HG02840 (cell line): ENCODE results near the gene SLC43A1.
"Not testable (repeated sequence)": the region's sequence is repeated elsewhere in the genome, so short reads cannot be mapped to it uniquely, and the experiment has no call there.

Experiments
- ATAC-seq: cut with Tn5 transposase; IDR thresholded peaks from one replicate; pipeline ENCODE4 v1.9.1; 2021; ENCODE audit warnings: mild to moderate bottlenecking, moderate library complexity, moderate number of reproducible peaks; ENCODE audit not compliant: unreplicated experiment, low FRiP score

Gene SLC43A1

GRCh38 chr11:57463671-57464538 is 51.6 kb downstream of the SLC43A1 start:
- ATAC-seq: no peak

- ATAC-seq: no peak
These were observed 52.9 kb downstream of the SLC43A1 start for GRCh38 chr11:57462597-57462996.

- no peak for ATAC-seq
These were observed 53.5 kb downstream of the SLC43A1 start for GRCh38 chr11:57461841-57462489.

GRCh38 chr11:57460758-57461749 is 54.4 kb downstream of the SLC43A1 start:
- ATAC-seq: no peak

- ATAC-seq: no peak
These were observed 55.3 kb downstream of the SLC43A1 start, which contains the start of gene RTN4RL2 for GRCh38 chr11:57460022-57460757. Gene RTN4RL2 (plus strand): TSS chr11:57460528. CDS start chr11:57460866, 338 bp downstream.

DNA sequence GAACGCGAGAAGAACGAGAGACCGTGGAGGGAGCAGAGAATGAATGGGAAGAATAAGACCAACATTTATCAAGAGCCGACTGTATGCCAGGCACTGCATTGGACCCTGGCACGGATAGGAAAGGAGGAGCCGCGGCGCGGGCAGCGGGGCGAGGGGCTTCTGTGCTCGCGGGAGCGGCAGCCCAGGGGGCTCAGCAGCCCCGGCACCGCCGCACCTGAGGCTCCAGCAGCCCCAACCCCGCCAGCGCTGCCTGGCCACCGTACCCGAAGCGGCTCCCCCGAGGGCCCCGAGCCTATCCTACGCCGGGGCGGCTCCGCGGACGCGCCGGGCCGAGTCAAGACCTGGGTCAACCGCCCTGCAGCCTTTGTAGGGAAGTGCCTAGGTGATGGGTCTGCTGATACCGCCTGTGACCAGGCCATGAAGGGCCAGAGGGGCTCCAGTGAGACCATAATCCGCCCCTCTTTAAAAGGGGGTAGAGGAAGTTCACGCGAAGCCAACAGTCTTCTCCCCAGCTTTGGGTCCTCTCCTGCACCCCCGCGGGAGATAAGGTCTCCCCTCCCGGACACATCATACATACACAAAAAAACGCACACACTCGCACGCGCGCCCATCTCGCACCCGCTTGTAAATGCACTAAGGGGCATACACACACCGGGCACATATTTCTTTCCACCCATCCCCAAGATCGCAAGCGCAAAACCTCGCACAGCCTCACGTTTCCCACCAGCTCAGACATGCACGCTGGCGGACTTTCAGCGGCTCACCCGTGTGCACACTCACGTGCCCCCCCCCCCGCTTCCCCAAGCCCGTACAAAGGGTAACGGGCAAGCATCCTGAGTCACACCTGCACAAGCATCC is 56.1 kb downstream of the SLC43A1 start:
- no peak for ATAC-seq

DNA sequence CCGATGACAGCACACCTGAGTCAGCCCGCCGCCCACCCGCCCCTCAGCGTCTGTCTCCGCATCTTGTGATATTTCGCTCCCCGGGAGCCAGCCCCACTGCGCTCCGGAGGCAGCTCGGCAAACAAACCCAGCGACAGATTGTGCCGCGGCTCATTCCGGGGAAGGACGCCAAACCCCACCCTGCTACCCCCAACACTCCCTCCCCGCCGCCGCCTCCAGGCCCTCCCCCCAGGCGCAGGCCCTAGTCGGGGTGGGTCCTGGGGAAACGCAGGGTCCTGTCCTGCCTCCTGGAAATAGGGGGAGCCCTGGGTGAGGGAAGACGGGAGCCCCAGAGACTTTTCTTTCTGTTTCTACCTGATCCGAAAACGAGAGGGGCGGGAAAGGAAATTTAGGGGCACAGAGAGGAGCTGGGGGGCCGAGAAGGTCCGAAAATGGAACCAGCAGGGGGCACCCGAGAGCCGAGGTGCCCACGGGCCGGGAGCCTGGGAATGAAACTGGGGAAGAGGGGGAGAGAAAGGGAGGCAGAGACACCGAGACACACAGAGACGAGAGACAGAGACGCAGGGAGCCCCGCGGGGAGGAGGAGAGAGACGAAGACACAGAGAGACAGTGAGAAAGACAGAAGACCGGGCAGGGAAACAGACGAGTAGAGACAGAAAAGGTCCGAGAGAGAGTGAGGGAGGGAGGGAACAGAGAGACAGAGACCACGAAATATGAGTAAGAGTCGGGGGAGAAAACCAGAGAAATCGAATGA is 56.9 kb downstream of the SLC43A1 start:
- no peak for ATAC-seq

- ATAC-seq: no peak
These were observed 57.5 kb downstream of the SLC43A1 start for GRCh38 chr11:57458060-57458409.

DNA sequence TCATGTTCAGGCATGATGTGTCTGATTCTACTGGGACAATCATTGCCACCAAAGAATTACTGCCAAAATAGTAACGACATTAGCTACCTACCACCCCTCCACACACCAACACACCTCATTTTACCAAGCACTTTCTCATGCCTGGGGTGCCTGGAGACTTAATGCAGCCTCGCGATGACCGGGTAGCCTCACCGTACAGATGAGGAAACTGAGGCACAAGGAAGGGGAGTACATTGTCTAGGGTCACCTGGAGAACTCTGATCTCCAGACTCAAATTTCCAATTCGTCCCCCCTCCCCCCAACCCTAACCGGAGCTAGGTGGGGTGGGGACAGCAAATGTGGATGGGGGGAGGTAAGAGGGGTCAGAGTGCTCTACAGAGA is 57.9 kb downstream of the SLC43A1 start:
- no peak for ATAC-seq

GRCh38 chr11:57456960-57457642 is 58.4 kb downstream of the SLC43A1 start:
- no peak for ATAC-seq

DNA sequence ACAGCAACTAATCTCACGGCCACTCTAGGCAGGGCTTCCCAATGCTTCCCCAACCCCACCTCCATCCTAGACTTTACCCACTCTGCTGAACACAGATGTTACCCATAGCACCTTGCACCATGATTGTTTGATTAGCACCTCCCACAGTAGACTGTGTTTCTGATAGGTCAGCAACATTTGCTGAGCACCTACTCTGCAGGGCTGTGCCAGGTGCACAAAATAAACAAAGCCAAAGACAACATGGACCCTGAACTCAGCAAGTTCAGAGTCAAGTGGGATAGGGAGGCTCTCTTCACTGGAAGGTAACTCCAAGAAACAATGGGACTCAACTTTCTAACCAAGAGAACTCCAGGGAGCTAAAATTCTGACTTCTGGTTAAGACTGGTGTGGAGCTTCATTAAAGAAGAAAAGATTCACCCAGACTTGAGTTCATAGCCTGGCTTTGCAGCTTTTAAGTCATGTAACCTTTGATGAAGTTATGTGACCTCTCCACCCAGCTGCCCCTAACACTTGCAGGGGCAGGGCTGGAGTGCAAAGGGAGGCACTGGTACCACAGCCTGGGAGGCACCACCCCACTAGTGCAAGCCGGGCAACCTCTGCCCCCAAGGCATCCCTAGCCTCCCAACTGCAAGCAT is 61.8 kb downstream of the SLC43A1 start:
- no peak for ATAC-seq

DNA sequence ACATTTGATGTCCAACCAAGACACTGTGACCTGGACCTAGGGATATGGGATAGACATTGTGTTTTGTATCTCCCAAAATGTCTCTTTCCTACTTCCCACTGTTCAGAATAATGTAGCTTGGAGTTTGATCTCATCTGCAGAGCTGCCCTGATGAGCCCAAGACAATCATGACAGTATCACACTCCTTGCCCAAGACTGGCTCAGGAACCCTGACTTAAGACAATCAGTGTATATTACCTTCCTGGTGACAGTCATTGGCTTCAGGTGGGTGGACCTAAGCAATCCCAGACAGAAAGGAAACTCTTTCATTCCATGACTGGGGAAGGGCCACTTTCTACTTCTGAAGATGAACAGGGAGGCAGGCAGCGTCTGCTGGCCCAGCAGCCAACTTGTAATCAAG is 69.4 kb downstream of the SLC43A1 start:
- ATAC-seq: no peak

DNA sequence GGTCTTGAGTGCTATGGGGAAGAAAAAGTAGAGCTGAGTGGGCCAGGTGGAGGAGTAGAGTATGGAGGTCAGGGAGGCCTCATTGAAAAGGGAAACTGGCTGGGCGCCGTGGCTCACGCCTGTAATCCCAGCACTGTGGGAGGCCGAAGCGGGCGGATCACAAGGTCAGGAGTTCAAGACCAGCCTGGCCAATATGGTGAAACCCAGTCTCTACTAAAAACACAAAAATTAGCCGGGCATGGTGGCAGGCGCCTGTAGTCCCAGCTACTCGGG is 70.4 kb downstream of the SLC43A1 start:
- not testable (repeated sequence) for ATAC-seq

GRCh38 chr11:57444362-57445121 is 71.0 kb downstream of the SLC43A1 start:
- no peak for ATAC-seq

GRCh38 chr11:57440744-57441414 is 74.6 kb downstream of the SLC43A1 start:
- no peak for ATAC-seq

GRCh38 chr11:57439786-57440185 is 75.7 kb downstream of the SLC43A1 start:
- ATAC-seq: no peak
